PC-3 (cell line): ENCODE measurements around the gene HNRNPD. TPM values are rescaled to one million over a fixed set of nuclear protein-coding genes. Genes with fewer than 3 reads are reported as not detected.

Experiments
- ATAC-seq: fragments of 200-7000 bp; cut with Tn5 transposase; 2 replicates; pipeline ENCODE4 v1.9.1; 2020; ENCODE audit warnings: mild to moderate bottlenecking, moderate library complexity
- BruUV-seq: library from RNA; stranded (reverse); fragments of 400-500 nt; replicated peaks from 2 replicates; lab custom pipeline; 2021; lab: Mats Ljungman, UMichigan
- CTCF ChIA-PET: fragments of 300-600 bp; sonication (Branson Sonifier 250); formaldehyde crosslinking; loops from one replicate; lab custom pipeline; 2022; ENCODE audit warnings: antibody characterized with exemption; lab: Charles Lee
- POLR2A ChIA-PET: fragments of 300-600 bp; sonication (Branson Sonifier 250); formaldehyde crosslinking; loops from one replicate; lab custom pipeline; 2022; ENCODE audit warnings: antibody characterized with exemption; ENCODE audit not compliant: unreplicated experiment; lab: Charles Lee
- DNase-seq: peaks from one replicate; pipeline ENCODE4 v3.0.0-alpha.2; 2015
- H2AFZ ChIP-seq: fragments of 300-600 bp; sonication (generic); 2 replicates; pipeline ENCODE4 v1.6.0; 2016; ENCODE audit warnings: antibody characterized with exemption, low read length
- H3F3A ChIP-seq: fragments of 300-600 bp; sonication (generic); one replicate; pipeline ENCODE4 v1.6.0; 2017; ENCODE audit warnings: antibody characterized with exemption, low read length, control low read depth, mild to moderate bottlenecking; ENCODE audit not compliant: unreplicated experiment
- H3K27ac ChIP-seq: fragments of 300-600 bp; sonication (generic); 2 replicates; pipeline ENCODE4 v1.5.1; 2016; ENCODE audit warnings: mild to moderate bottlenecking, low read length
- H3K27me3 ChIP-seq: fragments of 300-600 bp; sonication (generic); 2 replicates; pipeline ENCODE4 v1.6.1; 2016; ENCODE audit warnings: low read length, mixed read lengths
- H3K36me3 ChIP-seq: fragments of 300-600 bp; sonication (generic); 2 replicates; pipeline ENCODE4 v1.6.1; 2016; ENCODE audit warnings: low read depth, mixed run types, low read length, mixed read lengths
- H3K4me1 ChIP-seq: fragments of 300-600 bp; sonication (generic); 2 replicates; pipeline ENCODE4 v1.5.1; 2016; ENCODE audit warnings: low read length; ENCODE audit not compliant: insufficient read depth
- H3K4me2 ChIP-seq: fragments of 300-600 bp; sonication (generic); 2 replicates; pipeline ENCODE4 v1.6.0; 2016; ENCODE audit warnings: low read length
- H3K4me3 ChIP-seq: fragments of 300-600 bp; sonication (generic); 2 replicates; pipeline ENCODE4 v1.5.1; 2016; ENCODE audit warnings: mild to moderate bottlenecking, low read length, mixed read lengths
- H3K79me2 ChIP-seq: fragments of 300-600 bp; sonication (generic); 2 replicates; pipeline ENCODE4 v1.6.1; 2017; ENCODE audit warnings: low read length, mixed read lengths
- H3K9ac ChIP-seq: fragments of 300-600 bp; sonication (generic); 2 replicates; pipeline ENCODE4 v1.6.0; 2016; ENCODE audit warnings: mild to moderate bottlenecking, low read length
- H3K9me2 ChIP-seq: fragments of 300-600 bp; sonication (generic); replicated peaks from 2 replicates; pipeline ENCODE4 v1.6.1; 2016; ENCODE audit warnings: mixed run types, low read length, mixed read lengths
- H3K9me3 ChIP-seq: fragments of 300-600 bp; sonication (generic); 2 replicates; pipeline ENCODE4 v1.6.1; 2016; ENCODE audit warnings: low read length, mixed read lengths
- H4K20me1 ChIP-seq: fragments of 300-600 bp; sonication (generic); 2 replicates; pipeline ENCODE4 v1.6.1; 2016; ENCODE audit warnings: low read length, mixed read lengths
- CTCF ChIP-seq: fragments of 300-600 bp; sonication (generic); conservative IDR thresholded peaks from 2 replicates; pipeline ENCODE4 v1.5.1; 2017; ENCODE audit warnings: antibody characterized with exemption, low read depth, mild to moderate bottlenecking, low read length
- EZH2 ChIP-seq: fragments of 300-600 bp; sonication (generic); IDR thresholded peaks from one replicate; pipeline ENCODE4 v1.6.1; 2017; ENCODE audit warnings: antibody characterized with exemption, mild to moderate bottlenecking, low read length; ENCODE audit not compliant: unreplicated experiment
- EZH2phosphoT487 ChIP-seq: fragments of 300-600 bp; sonication (generic); IDR thresholded peaks from 2 replicates; pipeline ENCODE4 v1.6.1; 2018; ENCODE audit warnings: mild to moderate bottlenecking, antibody characterized with exemption, low read length, borderline replicate concordance
- intact Hi-C: fragments of 100-400 bp; cut with micrococcal nuclease; formaldehyde crosslinking; loops from 2 replicates; pipeline ENCODE4 v1.9.0; 2023
- total RNA-seq: library from RNA; depleted of rRNA; stranded (reverse); fragments of >200 nt; gene quantifications from 2 replicates; pipeline ENCODE4 v1.2.3, GENCODE V29; 2014

Gene HNRNPD
- total RNA-seq, 1 experiment from 2014 or later: 86.4 TPM

GRCh38 chr4:82358847-82359246 is 14.9 kb downstream of the HNRNPD start:
- ATAC-seq: no peak
- no peak overlapping the region for H2AFZ ChIP-seq
- H3K36me3 ChIP-seq: peaks cover 59% of the 10 kb centered on the region
- intact Hi-C loops: no loop called here
- H3K27me3 ChIP-seq: no peaks in the 10 kb centered on the region
- H3K4me2 ChIP-seq: no peak overlapping the region
- no peak for TF ChIP-seq EZH2
- no peak for TF ChIP-seq EZH2phosphoT487
- no peak for TF ChIP-seq CTCF
- no peaks in the 10 kb centered on the region for H3K4me1 ChIP-seq
- H3K79me2 ChIP-seq: peaks cover 98% of the 10 kb centered on the region
- H3K9me2 ChIP-seq: no peaks in the 10 kb centered on the region
- ChIA-PET POLR2A (no interaction called here), CTCF (no interaction called here)
- H3F3A ChIP-seq: no peaks in the 10 kb centered on the region
- peaks cover 94% of the 10 kb centered on the region for H4K20me1 ChIP-seq
- DNase-seq: no peak
- no peaks in the 10 kb centered on the region for H3K9me3 ChIP-seq
- BruUV-seq: no TSS peak
- H3K27ac ChIP-seq: no peak overlapping the region
- H3K9ac ChIP-seq: no peak overlapping the region
- H3K4me3 ChIP-seq: no peak overlapping the region

GRCh38 chr4:82357640-82358039 is 16.2 kb downstream of the HNRNPD start:
- no peak overlapping the region for H2AFZ ChIP-seq
- H3K4me3 ChIP-seq: no peak overlapping the region
- peaks cover 89% of the 10 kb centered on the region for H3K79me2 ChIP-seq
- peaks cover 70% of the 10 kb centered on the region for H3K36me3 ChIP-seq
- H3K9ac ChIP-seq: no peak overlapping the region
- no peaks in the 10 kb centered on the region for H3K9me2 ChIP-seq
- no peak overlapping the region for H3K27ac ChIP-seq
- CTCF ChIA-PET: no interaction called here
- no peaks in the 10 kb centered on the region for H3K27me3 ChIP-seq
- no peak for TF ChIP-seq CTCF
- TF ChIP-seq EZH2phosphoT487: no peak
- no peak for TF ChIP-seq EZH2
- no peaks in the 10 kb centered on the region for H3K9me3 ChIP-seq
- ATAC-seq: no peak
- POLR2A ChIA-PET: no interaction called here
- H4K20me1 ChIP-seq: peaks cover 88% of the 10 kb centered on the region
- no peaks in the 10 kb centered on the region for H3F3A ChIP-seq
- H3K4me2 ChIP-seq: no peak overlapping the region
- H3K4me1 ChIP-seq: no peaks in the 10 kb centered on the region
- DNase-seq: no peak
- BruUV-seq: no TSS peak
- intact Hi-C loops: no loop called here

GRCh38 chr4:82354788-82355187 is 19.0 kb downstream of the HNRNPD start:
- Histone ChIP-seq H3K27ac (no peak overlapping the region), H3K36me3 (peaks cover 73% of the 10 kb centered on the region), H3K79me2 (peaks cover 68% of the 10 kb centered on the region), H3K9me2 (no peaks in the 10 kb centered on the region), H3K4me2 (no peak overlapping the region), H3K4me3 (no peak overlapping the region), H3K9ac (no peak overlapping the region), H3K27me3 (no peaks in the 10 kb centered on the region), H3K4me1 (no peaks in the 10 kb centered on the region), H4K20me1 (peaks cover 65% of the 10 kb centered on the region), H3K9me3 (no peaks in the 10 kb centered on the region), H2AFZ (no peak overlapping the region), H3F3A (no peaks in the 10 kb centered on the region)
- intact Hi-C loops: no loop called here
- TF ChIP-seq EZH2phosphoT487: no peak
- TF ChIP-seq CTCF: no peak
- no peak for TF ChIP-seq EZH2
- CTCF ChIA-PET: no interaction called here
- DNase-seq (no peak), ATAC-seq (no peak)
- POLR2A ChIA-PET: no interaction called here
- no TSS peak for BruUV-seq
